Duodenal mucosa (tissue), 2 donors: ENCODE data around the gene ITGB1.

ENCODE experiments used
- H3K27ac ChIP-seq: one replicate; pipeline ENCODE4 v1.7.0; 2013; ENCODE audit warnings: low read depth, low read length
- H3K27me3 ChIP-seq, 2 donors: one replicate each; pipeline ENCODE4 v1.7.0; 2013; ENCODE audit warnings: low read length in 2 of 2, control low read depth in 1 of 2; ENCODE audit not compliant: insufficient read depth in 2 of 2, control insufficient read depth in 1 of 2
- H3K36me3 ChIP-seq, 2 donors: one replicate each; pipeline ENCODE4 v1.7.0; 2013; ENCODE audit warnings: low read length in 2 of 2, control low read depth in 1 of 2; ENCODE audit not compliant: insufficient read depth in 2 of 2, control insufficient read depth in 1 of 2
- H3K4me1 ChIP-seq, 2 donors: one replicate each; pipeline ENCODE4 v1.7.0; 2013; ENCODE audit warnings: low read length in 2 of 2, control low read depth in 1 of 2; ENCODE audit not compliant: insufficient read depth in 2 of 2, control insufficient read depth in 1 of 2
- H3K4me3 ChIP-seq, 2 donors: one replicate each; pipeline ENCODE4 v1.7.0; 2013; ENCODE audit warnings: low read length in 2 of 2, low read depth in 1 of 2
- H3K9ac ChIP-seq, 2 donors: one replicate each; pipeline ENCODE4 v1.7.0; 2013; ENCODE audit warnings: low read length in 2 of 2, low read depth in 1 of 2
- H3K9me3 ChIP-seq, 2 donors: one replicate each; pipeline ENCODE4 v1.7.0; 2013; ENCODE audit warnings: low read length in 2 of 2, control low read depth in 1 of 2; ENCODE audit not compliant: control insufficient read depth in 1 of 2

The ITGB1 gene

DNA sequence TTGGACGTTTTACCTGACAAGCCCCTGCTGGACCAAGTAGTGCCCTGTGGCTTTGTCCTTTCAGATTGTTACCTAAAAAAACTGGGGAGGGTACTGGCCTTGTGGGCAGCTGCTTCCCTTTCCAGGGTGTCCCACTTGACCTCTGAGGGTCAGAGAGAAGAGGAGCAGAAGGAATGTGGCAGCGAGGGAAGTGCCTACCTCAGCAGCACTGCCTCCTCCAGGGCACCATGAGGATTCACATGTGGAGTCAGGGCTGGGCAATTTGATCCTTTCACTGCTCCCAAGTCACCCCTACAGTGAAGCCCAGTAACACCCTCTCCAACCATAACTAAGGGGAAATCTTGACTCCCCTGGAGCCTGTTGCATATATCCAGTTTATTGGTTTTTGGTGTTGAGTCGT lies 64.6 kb downstream of the ITGB1 start:
- Histone ChIP-seq H3K9ac (no peak overlapping the region), H3K4me3 (no peak overlapping the region), H3K36me3 (peaks cover 5 to 26% of the 10 kb centered on the region in 2 donors), H3K9me3 (no peaks in the 10 kb centered on the region), H3K27me3 (no peaks in the 10 kb centered on the region), H3K4me1 (no peaks in the 10 kb centered on the region), H3K27ac (no peak overlapping the region)

- peaks cover 0 to 8% of the 10 kb centered on the region in 2 donors for H3K36me3 ChIP-seq
- H3K9me3 ChIP-seq = no peaks in the 10 kb centered on the region
- no peaks in the 10 kb centered on the region for H3K27me3 ChIP-seq
- H3K4me1 ChIP-seq = no peaks in the 10 kb centered on the region
- no peak overlapping the region for H3K4me3 ChIP-seq
- H3K27ac ChIP-seq = no peak overlapping the region
- no peak overlapping the region for H3K9ac ChIP-seq
Observed at GRCh38 chr10:32891261-32891660, 66.8 kb downstream of the ITGB1 start.

DNA sequence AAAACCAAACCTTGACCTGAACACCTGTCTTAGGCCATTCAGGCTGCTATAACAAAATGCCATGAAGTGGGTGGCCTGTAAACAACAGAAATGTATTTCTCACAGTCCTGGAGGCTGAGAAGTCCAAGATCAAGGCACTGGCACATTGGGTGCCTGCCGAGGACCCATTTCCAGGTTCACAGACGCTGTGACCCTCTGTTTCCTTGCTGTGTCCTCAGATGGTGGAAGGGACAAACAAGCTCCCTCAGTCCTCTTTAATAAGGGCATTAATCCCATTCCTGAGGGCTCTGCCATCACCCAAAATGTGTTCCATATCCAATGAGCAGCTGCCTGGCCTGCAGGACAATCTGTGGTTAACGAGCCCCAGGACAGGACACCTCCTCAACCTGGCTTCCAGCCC lies 67.6 kb downstream of the ITGB1 start:
- H3K4me1 ChIP-seq = no peaks in the 10 kb centered on the region
- H3K4me3 ChIP-seq = no peak overlapping the region
- peaks cover 0 to under 1% of the 10 kb centered on the region in 2 donors for H3K36me3 ChIP-seq
- no peak overlapping the region for H3K27ac ChIP-seq
- H3K27me3 ChIP-seq = no peaks in the 10 kb centered on the region
- H3K9ac ChIP-seq = no peak overlapping the region
- no peaks in the 10 kb centered on the region for H3K9me3 ChIP-seq

DNA sequence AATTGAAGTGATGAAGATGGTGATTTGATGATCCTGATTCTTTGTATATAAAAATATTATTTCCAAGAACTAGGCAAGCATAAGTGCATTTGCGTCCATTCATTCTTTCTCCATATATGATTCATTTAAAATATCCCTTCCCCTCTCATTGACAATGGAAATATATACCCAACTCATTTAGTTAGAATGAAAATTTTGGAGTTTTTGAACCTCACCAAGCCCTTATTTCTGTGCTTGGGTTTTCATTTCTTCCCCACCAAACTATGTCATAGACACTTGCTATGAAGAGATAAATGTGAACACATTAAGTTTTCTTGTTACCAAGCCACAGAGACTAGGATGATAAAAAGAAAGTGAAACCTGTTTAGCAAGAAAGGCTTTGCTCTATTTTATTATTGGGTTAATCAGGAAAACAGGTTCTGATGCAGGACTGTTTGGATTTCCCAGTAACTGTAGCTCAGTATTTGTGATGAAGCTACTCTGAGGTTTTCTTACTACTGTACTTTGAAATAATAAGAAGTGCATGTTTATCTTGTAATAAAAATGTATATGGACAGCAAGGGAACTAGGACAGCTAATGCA lies 68.3 kb downstream of the ITGB1 start:
- H3K4me1 ChIP-seq = no peaks in the 10 kb centered on the region

GRCh38 chr10:32888161-32888927 lies 69.7 kb downstream of the ITGB1 start:
- Histone ChIP-seq H3K36me3 (no peaks in the 10 kb centered on the region), H3K4me3 (no peak overlapping the region), H3K9ac (no peak overlapping the region), H3K27ac (no peak overlapping the region), H3K9me3 (no peaks in the 10 kb centered on the region), H3K4me1 (no peaks in the 10 kb centered on the region), H3K27me3 (no peaks in the 10 kb centered on the region)

More for the DNA sequence above, 68.3 kb downstream of the ITGB1 start:
- Histone ChIP-seq H3K36me3 (no peaks in the 10 kb centered on the region), H3K9ac (no peak overlapping the region), H3K27me3 (no peaks in the 10 kb centered on the region), H3K9me3 (no peaks in the 10 kb centered on the region), H3K4me3 (no peak overlapping the region), H3K27ac (no peak overlapping the region)

DNA sequence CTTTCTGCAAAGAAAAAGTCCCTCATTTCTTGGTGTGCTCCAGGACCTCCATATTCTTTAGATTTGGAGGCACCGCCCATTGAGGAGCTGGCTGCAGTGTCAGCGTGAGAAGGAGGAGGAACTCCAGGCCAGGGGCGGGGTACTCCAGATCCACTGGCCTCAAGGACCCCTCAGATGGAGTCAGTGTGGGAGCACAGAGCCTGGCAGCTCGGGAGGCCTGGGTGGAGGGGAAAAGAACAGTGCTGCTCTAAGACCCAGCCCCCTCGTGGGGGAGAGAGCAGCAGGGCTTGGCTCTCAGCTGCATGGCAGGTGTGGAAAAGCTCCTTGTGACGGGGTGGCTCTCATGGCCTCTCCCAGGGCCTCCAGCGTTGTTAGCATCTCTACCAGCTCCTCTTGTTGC lies 70.5 kb downstream of the ITGB1 start:
- H3K4me1 ChIP-seq = no peaks in the 10 kb centered on the region
- no peak overlapping the region for H3K9ac ChIP-seq
- no peak overlapping the region for H3K4me3 ChIP-seq
- no peaks in the 10 kb centered on the region for H3K9me3 ChIP-seq
- H3K27me3 ChIP-seq = no peaks in the 10 kb centered on the region
- no peaks in the 10 kb centered on the region for H3K36me3 ChIP-seq
- H3K27ac ChIP-seq = no peak overlapping the region

GRCh38 chr10:32882076-32882475 lies 76.0 kb downstream of the ITGB1 start:
- no peak overlapping the region for H3K9ac ChIP-seq
- no peak overlapping the region for H3K4me3 ChIP-seq
- no peaks in the 10 kb centered on the region for H3K27me3 ChIP-seq
- H3K9me3 ChIP-seq = no peaks in the 10 kb centered on the region
- no peaks in the 10 kb centered on the region for H3K36me3 ChIP-seq
- no peaks in the 10 kb centered on the region for H3K4me1 ChIP-seq
- no peak overlapping the region for H3K27ac ChIP-seq

GRCh38 chr10:32878646-32879045 lies 79.4 kb downstream of the ITGB1 start:
- no peaks in the 10 kb centered on the region for H3K4me1 ChIP-seq
- no peaks in the 10 kb centered on the region for H3K9me3 ChIP-seq
- no peak overlapping the region for H3K4me3 ChIP-seq
- H3K27me3 ChIP-seq = no peaks in the 10 kb centered on the region
- no peak overlapping the region for H3K9ac ChIP-seq
- H3K36me3 ChIP-seq = no peaks in the 10 kb centered on the region
- no peak overlapping the region for H3K27ac ChIP-seq

- H3K9me3 ChIP-seq = no peaks in the 10 kb centered on the region
- H3K36me3 ChIP-seq = no peaks in the 10 kb centered on the region
- no peak overlapping the region for H3K27ac ChIP-seq
- no peaks in the 10 kb centered on the region for H3K4me1 ChIP-seq
- no peak overlapping the region for H3K9ac ChIP-seq
- H3K4me3 ChIP-seq = no peak overlapping the region
- no peaks in the 10 kb centered on the region for H3K27me3 ChIP-seq
Observed at GRCh38 chr10:32877915-32878314, 80.1 kb downstream of the ITGB1 start.

DNA sequence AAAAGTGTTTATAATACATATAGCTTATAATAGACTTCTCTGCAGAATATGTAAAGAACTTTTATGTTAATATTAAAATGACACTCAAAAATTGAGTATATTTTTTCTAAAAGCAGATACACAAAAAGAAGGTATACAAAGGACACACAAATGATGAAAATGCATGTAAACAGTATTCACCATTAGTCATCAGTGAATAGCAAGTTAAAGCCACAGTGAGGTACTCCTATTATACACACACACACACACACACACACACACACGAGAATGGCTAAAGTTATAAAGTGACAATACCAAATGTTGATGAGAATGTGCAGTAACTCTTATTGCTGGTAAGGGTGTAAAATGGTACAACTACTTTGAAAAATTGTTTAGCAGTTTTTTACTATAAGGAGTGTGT lies 92.9 kb downstream of the ITGB1 start:
- H3K27ac ChIP-seq = no peak overlapping the region
- H3K4me1 ChIP-seq = no peaks in the 10 kb centered on the region
- H3K27me3 ChIP-seq = no peaks in the 10 kb centered on the region
- no peaks in the 10 kb centered on the region for H3K36me3 ChIP-seq
- no peaks in the 10 kb centered on the region for H3K9me3 ChIP-seq
- no peak overlapping the region for H3K4me3 ChIP-seq
- H3K9ac ChIP-seq = no peak overlapping the region
